SK-N-SH (cell line): Measurements from ENCODE around the gene WEE1. TPM values are rescaled to one million over a fixed set of nuclear protein-coding genes. Genes with fewer than 3 reads are reported as not detected.

Source experiments
- CTCF ChIA-PET: fragments of 300-600, 350-600 bp; formaldehyde crosslinking; extraction: SDS; loops from one replicate; lab custom pipeline; 2021; lab: Yijun Ruan, JAX
- POLR2A ChIA-PET: fragments of 350-600 bp; sonication (Branson Sonifier 250); formaldehyde crosslinking; extraction: SDS; loops from one replicate; lab custom pipeline; 2020; ENCODE audit warnings: antibody characterized with exemption, inconsistent platforms; lab: Yijun Ruan, JAX
- DNase-seq: peaks from one replicate; pipeline ENCODE4 v3.0.0; 2012
- H2AFZ ChIP-seq: fragments of 200-600 bp; sonication (generic); 2 replicates; pipeline ENCODE4 v1.8.1; 2016; ENCODE audit warnings: antibody characterized with exemption, mild to moderate bottlenecking, low read depth
- H3F3A ChIP-seq: fragments of 200-600 bp; sonication (generic); replicated peaks from 2 replicates; pipeline ENCODE3; 2016; ENCODE audit warnings: antibody characterized with exemption, mild to moderate bottlenecking; ENCODE audit not compliant: insufficient read depth
- H3K27ac ChIP-seq, 2 experiments: fragments of 200-500 bp in 1 of 2; fragments of 200-600 bp in 1 of 2; sonication (Bioruptor generic) in 1 of 2; sonication (generic), shearing (Covaris generic) in 1 of 2; 2 replicates each; pipeline versions ENCODE4 v1.5.1 to v1.6.1; 2014 to 2016; ENCODE audit warnings: low read depth in 2 of 2, inconsistent platforms in 1 of 2, low read length in 1 of 2, mild to moderate bottlenecking in 1 of 2, mixed read lengths in 1 of 2
- H3K27me3 ChIP-seq: fragments of 200-600 bp; sonication (generic), shearing (Covaris generic); 2 replicates; pipeline ENCODE4 v1.6.1; 2016; ENCODE audit warnings: mixed run types; ENCODE audit not compliant: insufficient read depth
- H3K36me3 ChIP-seq, 2 experiments: fragments of 200-500 bp in 1 of 2; fragments of 200-600 bp in 1 of 2; sonication (Bioruptor generic) in 1 of 2; sonication (generic) in 1 of 2; replicated peaks in 1 of 2; 2 replicates each; pipeline versions ENCODE3 to v1.5.1; 2014 to 2016; ENCODE audit warnings: low read length in 1 of 2, mild to moderate bottlenecking in 1 of 2; ENCODE audit not compliant: insufficient read depth in 2 of 2, control insufficient read depth in 1 of 2
- H3K4me1 ChIP-seq, 2 experiments: fragments of 200-500 bp in 1 of 2; fragments of 200-600 bp in 1 of 2; sonication (Bioruptor generic) in 1 of 2; sonication (generic), shearing (Covaris generic) in 1 of 2; 2 replicates each; pipeline versions ENCODE4 v1.5.1 to v1.6.1; 2014 to 2016; ENCODE audit warnings: low read depth in 1 of 2, low read length in 1 of 2, mixed run types in 1 of 2; ENCODE audit not compliant: insufficient read depth in 2 of 2, control insufficient read depth in 1 of 2
- H3K4me2 ChIP-seq: fragments of 200-600 bp; sonication (generic), shearing (Covaris generic); 2 replicates; pipeline ENCODE4 v1.6.1; 2017; ENCODE audit warnings: mixed run types
- H3K4me3 ChIP-seq, 2 experiments: fragments of 200-500 bp in 1 of 2; fragments of 200-600 bp in 1 of 2; sonication (Bioruptor generic) in 1 of 2; sonication (generic), shearing (Covaris generic) in 1 of 2; 2 replicates each; pipeline versions ENCODE4 v1.5.1 to v1.8.1; 2014 to 2016; ENCODE audit warnings: low read depth in 2 of 2, inconsistent platforms in 1 of 2, low read length in 1 of 2, mild to moderate bottlenecking in 1 of 2, mixed read lengths in 1 of 2, moderate library complexity in 1 of 2
- H3K79me2 ChIP-seq: fragments of 200-600 bp; sonication (generic); 2 replicates; pipeline ENCODE4 v1.8.1; 2017; ENCODE audit warnings: mild to moderate bottlenecking; ENCODE audit not compliant: insufficient read depth
- H3K9ac ChIP-seq: fragments of 200-600 bp; sonication (generic); 2 replicates; pipeline ENCODE4 v1.6.1; 2017; ENCODE audit warnings: mixed run types
- H3K9me2 ChIP-seq: fragments of 200-600 bp; sonication (generic); 2 replicates; pipeline ENCODE4 v1.6.1; 2017; ENCODE audit warnings: mixed run types
- H3K9me3 ChIP-seq: fragments of 200-600 bp; sonication (generic); 2 replicates; pipeline ENCODE4 v1.6.1; 2017; ENCODE audit warnings: mixed run types, mild to moderate bottlenecking, moderate library complexity
- H4K20me1 ChIP-seq: fragments of 200-600 bp; sonication (generic); 2 replicates; pipeline ENCODE4 v1.6.1; 2017; ENCODE audit warnings: mild to moderate bottlenecking, mixed run types; ENCODE audit not compliant: insufficient read depth
- EP300 ChIP-seq, 2 experiments: IDR thresholded peaks; 2 replicates each; pipeline versions ENCODE4 v1.4.0 to v1.6.1; 2012; ENCODE audit warnings: borderline replicate concordance in 1 of 2, low read depth in 1 of 2, low read length in 1 of 2
- NRF1 ChIP-seq: IDR thresholded peaks from 2 replicates; pipeline ENCODE4 v1.6.1; 2012; ENCODE audit warnings: low read depth, mild to moderate bottlenecking, low read length
- RFX5 ChIP-seq: IDR thresholded peaks from 2 replicates; pipeline ENCODE4 v1.6.1; 2012; ENCODE audit warnings: mild to moderate bottlenecking, improper control_type of control experiment, low read length
- RXRA ChIP-seq: IDR thresholded peaks from 2 replicates; pipeline ENCODE4 v1.4.0; 2012; ENCODE audit warnings: low read depth, mild to moderate bottlenecking, borderline replicate concordance
- SIN3A ChIP-seq: IDR thresholded peaks from 2 replicates; pipeline ENCODE4 v1.6.1; 2012; ENCODE audit warnings: low read depth, mild to moderate bottlenecking, low read length, moderate library complexity, borderline replicate concordance
- ZBTB33 ChIP-seq: IDR thresholded peaks from 2 replicates; pipeline ENCODE4 v1.4.0; 2012; ENCODE audit warnings: low read depth, borderline replicate concordance
- WGBS: methylation state at CpG from one replicate; pipeline ENCODE4 v1.1.6; 2017; ENCODE audit warnings: low lambda C conversion rate; 5-methylcytosine and 5-hydroxymethylcytosine counted together
- polyA plus RNA-seq, 3 experiments: library from polyadenylated mRNA; depleted of rRNA; stranded (reverse); fragments of >200 nt; gene quantifications; 2 replicates each; pipeline ENCODE4 v1.2.3, GENCODE V29; 2012
- TF ChIP-seq, protein P1 (sequence below): IDR thresholded peaks from 2 replicates; pipeline ENCODE4; 2012

The WEE1 gene
- polyA plus RNA-seq, 1 of the 3 experiments (the other 2 are of a cell fraction) = 16.9 TPM

DNA sequence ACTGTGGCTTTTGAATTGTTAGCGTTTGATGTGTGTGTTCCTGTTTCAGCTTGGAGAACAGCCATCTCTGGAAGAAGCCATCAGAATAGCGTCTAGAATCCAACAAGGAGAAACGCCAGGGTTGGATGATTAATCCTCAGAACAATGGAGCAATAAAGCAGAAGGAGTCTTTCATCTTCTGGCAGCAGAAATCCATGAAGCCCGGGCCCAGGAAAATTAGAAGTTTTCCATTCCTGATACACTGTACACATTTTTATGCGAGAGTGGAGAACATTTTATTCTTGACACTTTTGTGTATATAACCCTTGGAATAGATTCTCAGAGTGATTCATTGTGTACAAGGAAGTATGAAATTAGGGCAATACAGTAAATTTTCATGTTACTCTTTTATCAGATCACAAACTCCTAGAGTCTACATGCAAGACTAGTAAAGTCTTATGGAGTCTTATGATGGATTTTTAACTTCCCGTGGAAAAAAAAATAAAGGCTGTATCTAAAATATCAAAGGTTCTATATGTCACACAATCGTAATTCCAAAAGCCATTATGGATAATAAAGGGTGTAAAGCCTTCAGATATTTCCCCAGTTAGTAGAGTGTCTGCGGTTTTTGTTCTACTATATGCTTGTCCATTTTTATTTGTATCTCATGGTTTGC, 45.9 kb upstream of the WEE1 start (continued):
- TF ChIP-seq, protein P1, sequence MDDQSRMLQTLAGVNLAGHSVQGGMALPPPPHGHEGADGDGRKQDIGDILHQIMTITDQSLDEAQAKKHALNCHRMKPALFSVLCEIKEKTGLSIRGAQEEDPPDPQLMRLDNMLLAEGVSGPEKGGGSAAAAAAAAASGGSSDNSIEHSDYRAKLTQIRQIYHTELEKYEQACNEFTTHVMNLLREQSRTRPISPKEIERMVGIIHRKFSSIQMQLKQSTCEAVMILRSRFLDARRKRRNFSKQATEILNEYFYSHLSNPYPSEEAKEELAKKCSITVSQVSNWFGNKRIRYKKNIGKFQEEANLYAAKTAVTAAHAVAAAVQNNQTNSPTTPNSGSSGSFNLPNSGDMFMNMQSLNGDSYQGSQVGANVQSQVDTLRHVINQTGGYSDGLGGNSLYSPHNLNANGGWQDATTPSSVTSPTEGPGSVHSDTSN = peak; percentile 69
- TF ChIP-seq ZBTB33 = no peak
- TF ChIP-seq EP300 (IDR thresholded peaks at IDR 0.05; ENCODE audit: borderline replicate concordance in 1 of 2, low read depth in 1 of 2, low read length in 1 of 2) = peak in 1 of 2 experiments; percentile 46; a peak in 1 of 4 replicates
- TF ChIP-seq RFX5 = no peak
- TF ChIP-seq SIN3A = no peak
- no peak for TF ChIP-seq RXRA
- no peak for TF ChIP-seq NRF1

DNA sequence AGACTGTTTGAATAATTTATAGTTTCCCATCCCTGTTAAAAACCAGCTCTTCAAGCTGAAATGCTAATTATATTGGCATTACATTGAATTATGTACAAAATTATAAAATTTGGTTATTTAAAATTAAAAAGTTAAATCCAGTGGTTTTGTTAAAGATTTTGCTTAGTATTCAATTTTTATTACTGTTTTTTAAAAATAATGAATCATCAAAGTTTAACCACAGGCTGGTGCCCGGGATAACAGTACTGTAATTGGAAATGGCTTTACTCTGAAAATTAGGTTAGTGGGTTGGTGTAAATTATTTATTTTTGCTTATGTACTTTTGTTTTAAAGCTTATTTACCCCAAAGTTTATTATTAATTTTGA, 45.4 kb upstream of the WEE1 start:
- peak overlapping the region; percentile 58 to 91; a peak in 3 of 4 replicates for H3K27ac ChIP-seq
- H3K9me2 ChIP-seq = no peaks in the 10 kb centered on the region
- H3F3A ChIP-seq = peaks cover 39% of the 10 kb centered on the region
- no peak overlapping the region for H3K4me3 ChIP-seq
- H3K79me2 ChIP-seq = no peaks in the 10 kb centered on the region
- H3K9me3 ChIP-seq = no peaks in the 10 kb centered on the region
- no peaks in the 10 kb centered on the region for H4K20me1 ChIP-seq
- H3K4me1 ChIP-seq = peaks cover 7 to 35% of the 10 kb centered on the region in 2 experiments
- H3K36me3 ChIP-seq = peaks cover 0 to 4% of the 10 kb centered on the region in 2 experiments
- ChIA-PET CTCF (interaction anchor here (0.6 to 2.1 kb wide), 5 partner anchors 12 to 435 kb away, joined by 3 to 12 read pairs (median 4); no protein-coding TSS in a partner anchor), POLR2A (no interaction called here)
- no peak for DNase-seq
- WGBS = 81% methylated on average over 1 of the region's 1 CpG
- no peak for TF ChIP-seq EP300 (IDR thresholded peaks at IDR 0.05; ENCODE audit: borderline replicate concordance in 1 of 2, low read depth in 1 of 2, low read length in 1 of 2)
- TF ChIP-seq, protein P1 = no peak
- H3K4me2 ChIP-seq = peak overlapping the region; percentile 53; the same call in 1 of the 2 replicates
- H2AFZ ChIP-seq = no peak overlapping the region
- peak overlapping the region; percentile 40; the same call in 1 of the 2 replicates for H3K9ac ChIP-seq
- H3K27me3 ChIP-seq = no peaks in the 10 kb centered on the region
